Fibroblast of skin of abdomen (primary cell): Measurements from ENCODE around the gene RPL37A.
A peak's percentile ranks its signal among the peaks of the same experiment; 100 is the strongest.
"Not testable (repeated sequence)": the region's sequence is repeated elsewhere in the genome, so short reads cannot be mapped to it uniquely, and the experiment has no call there.

Experiments used
- DNase-seq: peaks from one replicate; pipeline ENCODE4 v3.0.0-alpha.2; 2013

The RPL37A gene

DNA sequence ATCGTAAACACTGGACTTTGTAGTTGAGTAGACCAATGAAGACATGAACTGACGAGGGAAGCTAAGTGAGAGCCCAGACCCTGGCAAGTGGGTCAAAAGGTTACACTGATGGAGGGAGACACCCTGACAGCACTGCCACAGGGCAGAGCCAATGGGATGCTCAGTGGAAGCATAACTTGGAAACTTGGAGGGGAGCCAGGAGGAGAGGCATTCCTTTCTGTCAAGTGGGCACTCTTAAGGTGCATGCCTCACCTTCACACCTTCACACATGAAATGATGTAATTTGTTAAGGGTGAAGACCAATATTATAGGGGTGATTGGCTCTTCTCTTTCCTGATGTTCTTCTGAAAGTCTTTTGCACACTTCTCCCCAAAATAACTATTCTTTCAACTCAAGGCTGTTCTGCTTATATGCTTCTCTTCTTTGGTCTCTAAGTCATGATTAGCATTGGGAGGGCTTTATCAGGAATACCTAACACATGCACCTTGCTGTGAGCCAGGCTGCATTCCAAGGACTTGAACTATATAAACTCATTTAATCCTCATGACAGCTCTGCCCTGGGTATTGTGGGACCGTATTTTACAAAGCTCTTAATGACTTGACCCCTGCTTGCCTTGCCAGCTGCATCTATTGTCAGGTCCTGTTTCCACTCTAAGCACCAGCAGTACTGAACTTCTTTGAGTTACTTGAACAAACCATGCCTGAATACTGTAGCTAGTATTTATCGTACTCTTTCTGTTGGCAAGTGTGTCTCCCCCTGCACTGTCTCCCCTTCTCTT lies 19.0 kb downstream of the RPL37A start:
- no peak for DNase-seq

DNA sequence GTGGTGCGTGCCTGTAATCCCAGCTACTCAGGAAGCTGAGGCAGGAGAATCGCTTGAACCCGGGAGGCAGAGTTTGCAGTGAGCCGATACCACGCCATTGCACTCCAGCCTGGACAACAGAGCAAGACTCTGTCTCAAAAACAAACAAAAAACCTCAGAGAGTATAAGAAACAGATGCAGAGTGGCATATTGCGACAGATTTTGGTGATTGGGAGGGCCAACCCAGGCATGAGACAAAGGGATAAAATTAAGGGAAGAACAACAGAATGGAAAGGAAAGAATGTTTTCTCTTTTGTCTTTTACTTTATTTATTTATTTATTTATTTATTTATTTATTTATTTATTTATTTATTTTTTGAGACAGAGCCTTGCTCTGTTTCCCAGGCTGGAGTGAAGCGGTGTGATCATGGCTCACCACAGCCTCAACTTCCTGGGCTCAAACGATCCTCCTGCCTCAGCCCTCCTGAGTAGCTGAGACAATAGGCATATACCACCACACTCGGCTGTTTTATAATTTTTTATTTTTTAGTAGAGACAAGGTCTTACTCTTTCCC lies 20.0 kb downstream of the RPL37A start:
- DNase-seq = not testable (repeated sequence)

DNA sequence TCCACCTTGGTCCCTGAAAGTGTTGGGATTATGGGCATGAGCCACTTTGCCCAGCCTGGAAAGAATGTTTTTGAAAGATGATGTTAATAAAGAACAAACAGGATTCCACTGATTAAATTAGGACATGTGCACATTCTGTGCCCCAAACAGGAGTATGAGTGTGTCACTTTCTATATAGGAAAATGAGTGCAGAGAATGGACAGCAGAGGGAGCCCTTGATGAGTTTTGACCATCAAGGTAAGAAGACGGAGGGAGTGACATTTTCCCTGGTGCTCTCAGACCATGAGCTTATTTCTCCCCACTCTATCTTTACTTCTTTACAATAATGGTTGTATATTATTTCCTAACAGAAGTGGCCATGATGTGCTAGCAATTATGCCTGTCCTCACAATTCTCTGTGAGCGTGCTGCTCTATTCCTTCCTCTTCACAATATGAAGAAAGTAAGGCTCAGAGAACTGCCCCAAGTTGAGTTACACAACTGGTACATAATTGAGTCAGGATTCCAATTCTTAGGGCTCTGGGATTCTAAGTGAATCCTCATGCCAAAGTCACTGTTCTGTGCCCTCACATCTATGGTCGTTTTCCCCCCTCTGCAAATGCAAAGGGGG lies 20.6 kb downstream of the RPL37A start:
- DNase-seq = peak; percentile 75

DNA sequence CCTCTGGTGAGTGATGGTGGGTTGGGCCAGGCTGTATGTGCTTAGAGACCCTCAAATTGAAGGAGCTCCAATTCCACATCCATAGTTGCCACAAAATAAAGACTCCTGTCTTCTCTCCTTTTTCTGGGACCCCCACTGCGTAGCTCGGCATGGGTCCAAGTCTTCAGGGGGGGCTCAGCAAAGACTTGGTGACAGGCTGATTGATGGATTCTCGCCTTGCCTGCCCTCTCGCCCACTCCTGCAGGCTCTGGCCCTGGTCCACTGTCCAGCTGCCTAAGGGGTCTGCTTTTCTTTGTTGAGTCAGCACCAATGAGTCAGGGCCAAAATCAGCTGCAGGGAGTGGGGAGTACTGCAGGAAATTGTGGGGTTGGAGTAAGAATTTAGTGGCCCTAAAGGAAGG lies 21.5 kb downstream of the RPL37A start:
- DNase-seq = peak; percentile 51

DNA sequence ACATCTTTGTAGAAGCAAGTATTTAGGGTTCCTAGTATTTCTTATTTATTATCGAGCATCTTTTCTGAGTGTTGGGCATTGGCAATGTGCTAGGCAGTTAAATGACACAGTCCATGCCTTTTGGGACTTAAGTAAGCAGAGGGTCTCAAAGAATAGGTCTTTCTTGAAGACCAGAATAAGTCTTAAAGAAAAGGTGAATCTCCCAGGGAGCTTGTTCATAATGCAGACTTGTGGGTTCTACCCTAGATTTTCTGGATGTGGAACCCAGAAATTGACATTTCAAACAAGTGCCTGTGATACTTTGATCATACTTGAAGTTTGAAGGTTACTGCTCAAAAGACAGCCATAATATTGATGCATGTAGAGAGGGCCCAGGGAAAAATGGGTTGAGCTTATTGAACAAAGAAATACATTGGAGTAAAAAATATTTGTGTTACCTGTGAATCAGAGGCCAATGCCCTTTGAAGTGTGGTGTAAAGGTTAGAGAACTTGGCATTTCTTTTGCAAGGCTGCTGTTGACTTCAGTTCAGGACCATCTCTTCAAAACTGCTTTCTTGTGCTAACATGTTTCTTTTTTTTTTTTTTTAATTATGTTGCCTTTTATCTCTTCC lies 24.4 kb downstream of the RPL37A start:
- no peak for DNase-seq

DNA sequence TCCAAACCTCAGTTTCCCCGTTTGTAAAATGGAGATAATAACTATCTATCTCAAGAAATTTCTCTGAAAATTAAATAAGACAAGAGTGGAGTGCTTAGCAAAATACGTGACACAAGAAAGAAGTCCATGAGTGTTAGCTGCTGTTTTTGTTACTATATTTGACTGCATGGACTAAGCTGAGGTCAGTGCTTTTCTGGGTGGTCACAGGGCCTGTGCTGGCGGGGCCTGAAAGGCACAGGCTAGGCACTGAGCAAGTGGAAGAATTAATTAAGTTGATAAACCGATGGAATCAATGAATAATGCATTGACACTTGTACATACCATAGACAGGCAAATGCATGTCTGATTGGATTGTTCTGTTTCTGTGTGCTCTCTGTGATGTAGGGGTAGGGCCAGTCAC lies 27.3 kb downstream of the RPL37A start:
- DNase-seq = no peak

DNA sequence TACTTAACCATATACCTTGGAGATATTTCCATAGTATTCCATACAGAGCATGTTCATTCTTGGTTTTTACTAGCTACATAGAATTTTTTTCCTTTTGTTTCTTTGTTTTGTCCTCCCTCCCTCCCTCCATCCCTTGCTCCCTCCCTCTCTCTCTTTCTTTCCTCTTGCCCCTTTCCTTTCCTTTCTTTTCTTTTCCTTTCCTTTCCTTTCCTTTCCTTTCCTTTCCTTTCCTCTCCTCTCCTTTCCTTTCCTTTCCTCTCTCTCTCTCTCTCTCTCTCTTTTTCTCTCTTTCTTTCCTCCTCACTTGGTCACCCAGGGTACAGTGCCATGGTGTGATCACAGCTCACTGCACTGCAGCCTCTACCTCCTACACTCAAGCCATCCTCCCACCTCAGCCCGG lies 28.3 kb downstream of the RPL37A start:
- DNase-seq = no peak

DNA sequence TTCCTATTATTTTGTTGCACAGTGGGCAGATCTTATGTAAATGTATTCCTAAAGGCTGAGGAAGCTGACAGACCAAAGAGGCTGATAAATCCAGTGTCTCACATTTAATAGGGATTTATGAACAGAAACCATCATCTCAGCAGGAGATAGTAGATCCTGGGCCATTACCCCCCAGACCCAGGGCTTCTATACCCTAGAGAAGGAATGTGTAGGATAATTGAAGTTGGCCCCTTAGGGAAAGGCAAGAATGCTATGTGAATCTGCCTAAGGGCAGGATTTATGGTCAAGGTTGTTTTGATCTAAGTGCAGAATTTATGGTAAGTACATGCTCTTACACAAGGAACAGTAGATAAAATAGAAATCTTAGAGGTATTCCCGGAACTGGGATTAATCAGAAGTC lies 29.0 kb downstream of the RPL37A start:
- DNase-seq = no peak

DNA sequence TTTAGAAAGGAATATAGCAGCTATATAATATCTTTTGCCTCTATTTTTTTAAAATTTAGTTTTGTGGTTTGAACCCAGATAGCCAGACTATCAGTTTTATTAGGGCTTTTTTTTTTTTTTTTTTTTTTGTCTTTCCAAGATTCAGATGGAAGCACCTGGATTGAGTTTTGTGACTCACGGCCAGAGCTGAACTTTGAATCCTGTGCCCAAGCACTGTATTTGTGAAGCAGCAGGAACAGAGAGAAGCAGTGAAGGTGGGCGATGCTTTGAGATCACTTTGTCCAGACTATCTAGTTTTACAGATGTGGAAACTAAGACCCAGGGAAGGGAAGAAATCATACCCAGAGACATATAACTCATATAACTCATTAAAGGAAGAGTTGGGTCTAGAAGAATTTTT lies 33.9 kb downstream of the RPL37A start:
- no peak for DNase-seq

DNA sequence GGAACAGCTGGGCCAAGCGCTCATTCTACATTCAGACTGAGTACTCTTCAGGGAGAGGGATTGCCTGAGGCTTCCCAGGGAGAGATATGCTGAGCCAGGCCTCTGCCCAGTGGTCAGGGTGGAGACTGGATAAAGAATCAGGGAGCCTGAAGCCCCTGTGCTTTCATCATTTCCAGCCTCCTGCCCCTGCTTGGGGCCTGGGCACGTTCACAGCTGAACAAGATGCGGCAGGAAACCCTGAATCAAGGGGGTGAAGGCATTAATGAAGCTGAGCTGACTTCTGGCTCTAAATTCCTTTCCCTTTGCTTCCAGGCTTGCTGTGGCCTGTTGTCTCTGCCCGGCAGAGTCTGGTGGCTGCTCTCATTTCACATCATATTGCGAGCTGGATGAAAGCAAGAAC lies 35.0 kb downstream of the RPL37A start:
- DNase-seq = no peak

DNA sequence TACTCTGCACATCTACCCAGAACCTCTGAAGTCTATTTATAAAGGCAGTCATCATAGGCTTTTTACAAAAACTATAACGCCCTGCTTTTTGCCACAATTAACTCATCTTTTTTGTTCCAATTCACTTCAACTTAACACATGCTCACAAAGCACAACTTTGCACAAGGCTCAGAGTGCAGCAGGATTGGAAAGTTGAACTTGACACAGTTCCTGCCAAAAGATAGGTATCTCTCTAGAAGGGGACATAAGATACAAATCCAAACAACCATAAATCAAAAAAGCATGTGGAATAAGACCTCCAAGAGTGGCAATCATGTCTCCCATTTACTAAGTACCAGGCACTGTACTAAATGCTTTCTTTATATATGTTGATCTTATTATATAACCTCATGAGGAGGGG lies 36.2 kb downstream of the RPL37A start:
- no peak for DNase-seq

DNA sequence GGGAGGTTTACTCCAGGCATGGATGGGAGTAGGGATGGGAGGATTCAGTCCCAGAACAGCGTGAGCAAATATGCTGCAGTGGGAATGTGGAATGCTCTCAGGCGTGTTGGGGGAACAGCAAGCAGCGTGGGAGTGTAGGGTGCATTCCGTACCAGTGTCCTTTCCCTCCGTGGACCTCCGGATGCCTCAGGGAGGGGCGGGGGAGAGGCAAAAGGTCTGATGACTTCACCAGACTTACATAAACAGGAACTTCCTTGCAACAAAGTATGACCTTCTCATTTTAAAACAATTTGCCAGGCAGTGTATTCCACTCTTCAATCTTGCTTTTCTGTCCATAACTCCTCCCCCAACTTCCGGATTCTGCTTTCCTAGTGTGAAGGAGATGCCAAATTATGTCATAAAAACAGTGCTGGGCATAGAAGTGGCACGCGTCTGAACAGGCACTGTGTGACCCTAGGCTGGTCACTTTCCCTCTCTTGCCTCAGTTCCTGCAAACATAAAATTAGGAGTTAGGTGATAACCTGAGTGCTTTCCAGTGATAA lies 36.9 kb downstream of the RPL37A start:
- DNase-seq = peak; percentile 84

DNA sequence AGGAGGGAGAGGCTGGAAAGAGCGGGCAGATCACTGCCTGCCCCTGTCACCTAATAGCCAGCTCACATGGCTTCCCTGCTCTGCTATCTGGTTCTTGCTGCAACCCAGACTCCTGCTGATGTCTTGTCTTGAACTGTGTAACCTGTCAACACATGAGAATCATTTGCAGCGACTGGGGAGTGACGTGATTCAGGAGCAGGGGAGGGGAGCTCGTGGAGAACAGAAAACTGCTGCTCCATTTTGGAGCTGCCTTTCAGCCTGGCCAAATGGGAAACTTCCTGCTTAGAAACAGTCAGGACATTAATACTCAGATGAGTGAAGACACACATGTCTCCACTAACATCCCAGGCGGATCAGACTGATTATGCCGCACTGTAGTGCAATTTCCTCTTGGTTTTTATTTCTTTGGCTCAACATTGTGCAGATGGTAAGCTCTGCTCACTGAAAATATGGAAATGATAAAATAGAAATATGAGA lies 38.1 kb downstream of the RPL37A start:
- peak; percentile 76 for DNase-seq

DNA sequence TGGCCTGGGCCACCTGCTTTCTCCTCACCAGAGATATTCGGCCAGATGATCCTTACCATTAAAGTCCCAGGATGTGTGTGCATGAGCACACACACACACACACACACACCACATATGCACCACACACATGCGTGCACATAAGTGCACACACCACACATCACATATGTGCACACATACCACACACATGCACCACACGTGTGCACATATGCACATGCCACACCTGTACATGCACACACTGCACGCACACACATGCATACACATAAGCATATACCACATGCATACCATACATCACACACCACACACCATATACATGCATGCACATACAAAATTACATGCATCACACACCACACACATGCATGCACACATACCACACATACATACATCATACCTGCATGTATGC lies 38.7 kb downstream of the RPL37A start:
- DNase-seq = no peak

DNA sequence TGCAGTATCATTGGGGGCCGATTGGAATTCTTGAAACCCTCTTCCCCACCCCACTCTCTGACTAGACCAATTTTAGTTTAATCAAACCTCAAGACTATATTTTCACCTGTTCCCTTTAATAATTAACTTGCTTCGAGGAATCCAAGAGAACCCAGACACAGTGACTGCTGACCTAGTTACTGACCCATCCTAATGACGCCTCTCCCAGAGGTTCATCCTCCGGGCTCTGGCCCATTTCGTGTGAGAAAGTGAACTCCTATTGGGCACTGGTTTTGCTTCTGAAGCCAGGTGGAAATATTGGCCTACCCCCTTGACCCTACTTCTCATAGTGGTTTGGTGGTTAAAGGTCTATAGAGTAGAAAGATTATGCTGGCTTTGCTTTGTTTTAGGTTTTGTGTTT lies 39.9 kb downstream of the RPL37A start:
- DNase-seq = no peak

DNA sequence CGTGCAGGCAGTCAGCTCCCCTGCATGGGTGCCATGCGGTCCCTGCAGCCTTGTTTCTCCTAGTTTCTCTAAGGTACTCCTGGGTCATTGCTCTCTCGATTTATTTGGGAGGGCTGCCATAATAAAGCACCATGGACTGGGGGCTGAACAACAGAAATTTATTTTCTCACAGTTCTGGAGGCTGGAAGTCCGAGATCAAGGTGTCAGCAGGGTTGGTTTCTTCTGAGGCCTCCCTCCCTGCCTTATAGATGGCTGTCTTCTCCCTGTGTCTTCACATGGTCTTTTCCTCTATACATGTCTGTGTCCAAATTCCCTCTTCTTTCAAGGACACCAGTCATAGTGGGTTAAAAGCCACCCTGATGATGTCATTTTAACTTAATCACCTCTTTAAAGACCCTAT lies 40.5 kb downstream of the RPL37A start:
- no peak for DNase-seq

DNA sequence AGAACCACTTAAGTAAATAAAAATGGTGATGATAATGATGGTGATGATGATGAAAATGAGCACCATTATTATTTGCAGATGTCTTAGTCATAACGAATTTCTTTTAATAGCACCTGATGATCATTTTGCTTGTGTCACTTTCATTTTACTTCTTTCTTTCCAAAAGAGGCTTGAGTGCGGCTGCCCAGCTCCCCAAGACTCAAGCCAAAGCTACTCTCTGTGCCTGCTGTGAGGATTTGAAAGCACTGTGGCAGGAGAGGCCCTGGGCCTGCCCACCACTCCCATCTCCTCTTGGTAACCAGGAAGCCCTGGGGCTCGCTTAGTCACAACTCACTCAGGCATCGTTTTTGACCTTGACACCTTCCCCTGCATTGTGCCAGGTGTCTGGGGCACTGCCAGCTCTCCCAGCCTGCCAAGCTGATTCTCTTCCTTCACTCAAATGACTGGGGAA lies 41.2 kb downstream of the RPL37A start:
- DNase-seq = no peak

DNA sequence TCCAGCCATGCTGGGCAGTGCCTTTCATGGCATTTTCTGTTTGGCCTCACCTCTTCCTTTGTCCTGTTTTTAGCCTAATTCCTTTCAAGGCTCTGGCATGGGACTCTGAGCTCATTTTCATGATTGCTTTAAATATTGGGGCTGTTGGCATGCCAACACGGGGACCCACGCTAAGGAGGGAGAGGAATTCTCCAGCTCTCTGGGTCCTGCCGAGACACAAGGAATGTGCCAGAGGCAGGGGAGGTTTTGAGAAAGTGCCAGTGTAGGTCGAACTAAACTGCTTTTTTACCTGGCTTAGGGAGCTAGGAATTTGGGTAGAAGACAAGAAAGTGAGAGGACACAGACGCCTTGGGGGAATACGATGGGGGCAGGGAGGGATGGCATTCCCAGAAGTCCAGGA lies 42.3 kb downstream of the RPL37A start:
- DNase-seq = no peak

DNA sequence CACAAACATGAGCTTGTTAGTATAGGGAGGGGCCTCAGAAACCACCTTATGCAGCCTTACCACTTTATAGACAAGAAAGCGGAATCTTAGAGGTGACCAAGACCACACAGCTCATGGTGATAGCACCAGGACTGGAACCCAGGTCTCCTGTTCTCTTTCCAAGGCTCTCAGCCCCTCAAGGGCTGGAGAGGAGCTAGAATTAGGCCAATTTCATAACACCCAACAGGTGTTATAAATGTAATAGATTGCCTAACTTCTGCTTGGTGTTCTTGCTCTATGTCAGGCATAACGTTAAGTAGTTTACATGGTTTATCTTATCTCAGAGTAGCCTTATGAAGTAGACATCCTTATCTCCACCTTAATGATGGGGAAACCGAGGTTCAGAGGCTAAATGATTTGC lies 42.9 kb downstream of the RPL37A start:
- no peak for DNase-seq

DNA sequence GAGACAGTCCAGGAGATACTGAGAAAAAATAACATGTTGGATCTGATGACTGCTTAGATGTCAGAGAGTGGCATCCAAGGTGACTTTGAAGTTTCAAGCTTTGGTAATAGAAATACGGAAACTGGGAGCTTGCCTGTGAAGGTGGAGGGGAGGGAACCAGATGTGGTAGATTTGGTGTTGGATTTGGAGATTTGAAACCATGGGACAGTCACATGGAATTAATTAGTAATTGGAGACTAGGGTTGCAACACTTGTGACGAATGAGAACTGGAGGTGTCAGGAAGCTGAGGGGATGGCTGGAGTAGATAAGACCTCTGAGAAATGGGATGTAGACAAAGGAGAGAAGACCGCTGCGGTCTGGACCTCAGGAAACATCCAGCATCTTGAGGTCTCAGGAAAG lies 46.7 kb downstream of the RPL37A start:
- DNase-seq = peak; percentile 81

DNA sequence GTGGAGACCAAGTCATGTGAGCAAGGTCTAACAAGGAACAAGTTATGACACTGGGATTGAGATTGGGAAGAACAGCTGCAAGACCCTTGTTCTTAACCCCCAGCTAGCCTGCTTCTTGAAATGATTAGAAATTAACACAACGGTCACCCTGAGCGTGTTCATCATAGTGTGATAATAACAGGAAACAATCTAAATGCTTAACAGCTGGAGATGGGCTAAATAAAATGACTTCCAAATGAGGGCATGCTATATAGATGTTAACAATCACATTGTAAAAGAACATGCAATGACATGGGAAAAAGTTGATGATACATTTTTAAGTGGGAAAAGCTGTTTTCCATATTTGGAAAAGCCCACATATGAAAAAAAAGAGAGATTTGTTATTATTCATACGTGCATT lies 47.6 kb downstream of the RPL37A start:
- DNase-seq = peak; percentile 60

DNA sequence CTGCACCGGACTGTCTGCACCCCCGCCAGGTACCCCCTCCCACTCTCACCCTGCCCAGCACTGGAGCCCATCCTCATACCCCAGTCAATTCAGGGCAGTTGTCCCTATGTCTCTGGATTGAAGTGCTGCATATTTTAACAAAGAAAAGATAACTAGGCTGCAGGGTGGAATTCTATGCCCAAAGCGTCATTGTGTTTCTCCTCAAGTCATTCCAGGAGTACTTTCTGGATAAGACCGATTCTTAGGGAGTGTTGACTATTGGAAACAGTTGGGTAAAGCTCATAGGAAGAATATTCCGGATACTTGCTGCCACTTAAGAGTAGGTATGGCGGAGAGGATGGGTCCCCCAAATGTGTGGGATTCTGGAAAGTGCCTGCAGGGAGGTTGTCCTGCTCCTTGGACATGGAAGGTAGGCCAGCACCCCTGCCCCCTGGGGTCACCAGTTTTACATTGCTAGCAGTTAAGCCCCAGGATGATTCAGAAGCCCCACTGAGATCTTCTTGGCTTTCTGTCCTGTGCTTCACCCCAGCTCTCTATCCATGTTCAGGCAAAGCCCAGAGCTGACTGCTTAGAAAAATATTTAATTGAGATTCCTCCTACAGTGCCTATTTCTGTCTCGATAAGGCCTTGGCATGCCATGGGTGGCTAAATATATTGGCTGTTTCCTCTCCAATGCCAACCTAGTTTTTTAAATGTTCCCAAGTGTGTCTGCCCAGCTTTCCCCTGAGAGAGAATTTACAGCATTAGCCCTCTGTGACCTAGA lies 48.2 kb downstream of the RPL37A start:
- peak; percentile 64 for DNase-seq
